Endothelial cell (in vitro differentiated cells): ENCODE results near the gene CENPX. TPM values are rescaled to one million over a fixed set of nuclear protein-coding genes. Genes with fewer than 3 reads are reported as not detected.

Source experiments
- DNase-seq: peaks from one replicate; pipeline ENCODE4 v3.0.0; 2021; ENCODE audit warnings: low spot score
- H3K27ac Mint-ChIP-seq: one replicate; pipeline ENCODE4 v1.8.0; 2021; ENCODE audit warnings: mixed read lengths, inconsistent platforms; ENCODE audit not compliant: unreplicated experiment
- H3K27me3 Mint-ChIP-seq: one replicate; pipeline ENCODE4 v1.8.0; 2021; ENCODE audit warnings: mild to moderate bottlenecking, moderate library complexity, mixed read lengths, inconsistent platforms; ENCODE audit not compliant: unreplicated experiment
- H3K36me3 Mint-ChIP-seq: one replicate; pipeline ENCODE4 v1.8.0; 2021; ENCODE audit warnings: mild to moderate bottlenecking, low read depth, mixed read lengths, inconsistent platforms; ENCODE audit not compliant: unreplicated experiment
- H3K4me1 Mint-ChIP-seq: one replicate; pipeline ENCODE4 v1.8.0; 2021; ENCODE audit warnings: mild to moderate bottlenecking, mixed read lengths, inconsistent platforms; ENCODE audit not compliant: unreplicated experiment
- H3K4me3 Mint-ChIP-seq: one replicate; pipeline ENCODE4 v1.8.0; 2021; ENCODE audit warnings: mild to moderate bottlenecking, mixed read lengths, inconsistent platforms; ENCODE audit not compliant: unreplicated experiment
- H3K9me3 Mint-ChIP-seq: one replicate; pipeline ENCODE4 v1.8.0; 2021; ENCODE audit warnings: mixed read lengths, inconsistent platforms; ENCODE audit not compliant: unreplicated experiment
- total RNA-seq: library from RNA; stranded (reverse); fragmentation: NEBNext Ultra II Directional; extraction: Animal tissue kit (Norgen Biotek cat#: 25700); gene quantifications from one replicate; pipeline ENCODE4 v1.2.1, GENCODE V29; 2021; ENCODE audit not compliant: unreplicated experiment
- TF ChIP-seq, protein P1 (sequence below): fragments of 200-600 bp; sonication (generic); IDR thresholded peaks from one replicate; pipeline ENCODE4 v1.5.0; 2021; ENCODE audit warnings: antibody characterized with exemption; ENCODE audit not compliant: unreplicated experiment

The CENPX gene
- total RNA-seq, 1 donor from 2014 or later: 42.9 TPM

DNA sequence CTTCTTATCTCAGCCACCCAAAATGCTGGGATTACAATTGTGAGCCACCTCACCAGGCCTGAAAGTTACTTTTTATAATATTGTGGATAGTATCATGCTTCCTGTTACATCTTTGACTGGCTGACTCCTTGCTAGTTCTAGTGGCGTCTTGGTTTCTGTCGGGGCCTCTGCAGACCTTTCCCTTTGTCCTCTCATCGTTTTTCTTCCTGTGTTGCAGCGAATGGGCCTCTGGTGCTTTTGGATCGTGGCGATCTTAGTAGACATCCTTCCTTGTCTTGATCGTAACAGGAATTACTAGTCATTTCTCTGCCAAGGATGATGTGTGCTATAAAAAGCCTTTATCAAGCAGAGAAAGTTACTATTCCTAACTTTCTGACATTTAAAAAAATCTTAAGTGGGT lies 24.5 kb downstream of the CENPX start:
- H3K27me3 Mint-ChIP-seq: no peaks in the 10 kb centered on the region

GRCh38 chr17:81996757-81997441 lies 25.8 kb downstream of the CENPX start:
- Mint-ChIP-seq H3K4me1 (peaks cover 6% of the 10 kb centered on the region), H3K4me3 (no peak overlapping the region), H3K27me3 (no peaks in the 10 kb centered on the region), H3K27ac (peak overlapping the region; percentile 30), H3K36me3 (no peaks in the 10 kb centered on the region), H3K9me3 (no peaks in the 10 kb centered on the region)
- DNase-seq: no peak
- TF ChIP-seq, protein P1, sequence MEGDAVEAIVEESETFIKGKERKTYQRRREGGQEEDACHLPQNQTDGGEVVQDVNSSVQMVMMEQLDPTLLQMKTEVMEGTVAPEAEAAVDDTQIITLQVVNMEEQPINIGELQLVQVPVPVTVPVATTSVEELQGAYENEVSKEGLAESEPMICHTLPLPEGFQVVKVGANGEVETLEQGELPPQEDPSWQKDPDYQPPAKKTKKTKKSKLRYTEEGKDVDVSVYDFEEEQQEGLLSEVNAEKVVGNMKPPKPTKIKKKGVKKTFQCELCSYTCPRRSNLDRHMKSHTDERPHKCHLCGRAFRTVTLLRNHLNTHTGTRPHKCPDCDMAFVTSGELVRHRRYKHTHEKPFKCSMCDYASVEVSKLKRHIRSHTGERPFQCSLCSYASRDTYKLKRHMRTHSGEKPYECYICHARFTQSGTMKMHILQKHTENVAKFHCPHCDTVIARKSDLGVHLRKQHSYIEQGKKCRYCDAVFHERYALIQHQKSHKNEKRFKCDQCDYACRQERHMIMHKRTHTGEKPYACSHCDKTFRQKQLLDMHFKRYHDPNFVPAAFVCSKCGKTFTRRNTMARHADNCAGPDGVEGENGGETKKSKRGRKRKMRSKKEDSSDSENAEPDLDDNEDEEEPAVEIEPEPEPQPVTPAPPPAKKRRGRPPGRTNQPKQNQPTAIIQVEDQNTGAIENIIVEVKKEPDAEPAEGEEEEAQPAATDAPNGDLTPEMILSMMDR: no peak

More for the DNA sequence above, 24.5 kb downstream of the CENPX start:
- DNase-seq: no peak
- no peak overlapping the region for H3K4me3 Mint-ChIP-seq
- H3K27ac Mint-ChIP-seq: no peak overlapping the region
- no peaks in the 10 kb centered on the region for H3K9me3 Mint-ChIP-seq
- peaks cover 6% of the 10 kb centered on the region for H3K4me1 Mint-ChIP-seq
- TF ChIP-seq, protein P1: no peak
- no peaks in the 10 kb centered on the region for H3K36me3 Mint-ChIP-seq

GRCh38 chr17:81996232-81996756 lies 26.4 kb downstream of the CENPX start:
- Mint-ChIP-seq H3K27me3 (no peaks in the 10 kb centered on the region), H3K27ac (no peak overlapping the region), H3K36me3 (no peaks in the 10 kb centered on the region), H3K4me1 (peaks cover 6% of the 10 kb centered on the region), H3K4me3 (no peak overlapping the region), H3K9me3 (no peaks in the 10 kb centered on the region)
- DNase-seq: no peak
- TF ChIP-seq, protein P1: no peak

DNA sequence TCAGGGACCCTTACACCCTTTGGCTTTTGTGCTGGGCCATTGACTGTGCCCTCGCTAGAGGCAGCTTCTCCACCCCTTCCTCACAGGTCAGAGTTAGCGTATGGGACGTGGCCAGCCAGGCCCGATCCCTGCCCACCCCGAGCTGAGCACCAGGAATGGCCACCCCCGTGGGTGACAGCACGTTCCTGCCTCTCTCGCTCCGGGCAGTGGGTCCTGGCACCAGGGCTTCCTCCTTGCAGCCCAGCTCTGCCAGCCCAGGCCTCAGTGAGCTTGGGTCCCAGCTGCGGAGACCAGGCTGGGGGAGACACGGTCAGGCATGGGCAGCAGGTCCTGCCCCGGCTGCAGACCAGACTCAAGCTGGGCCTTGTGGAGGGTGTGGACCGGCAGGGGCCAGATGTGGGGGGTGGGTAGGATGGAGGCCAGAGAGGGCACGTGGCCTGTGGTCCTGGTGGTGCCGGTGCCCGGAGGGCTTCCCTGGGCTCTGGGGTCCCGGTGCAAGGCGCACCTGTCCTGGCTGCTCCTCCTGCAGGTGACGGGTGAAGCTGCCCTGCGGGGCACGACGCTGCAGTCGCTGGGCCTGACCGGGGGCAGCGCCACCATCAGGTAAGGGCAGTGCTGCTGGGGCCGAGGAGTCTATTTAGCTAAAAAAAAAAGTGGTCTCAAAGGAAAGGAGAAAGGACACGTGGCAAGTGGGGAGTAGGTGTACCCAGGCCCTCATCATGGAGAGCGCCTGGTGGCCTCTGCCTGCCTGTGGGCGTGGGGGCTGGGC lies 27.0 kb downstream of the CENPX start:
- H3K27me3 Mint-ChIP-seq: peaks cover 3% of the 10 kb centered on the region
- peaks cover 2% of the 10 kb centered on the region for H3K36me3 Mint-ChIP-seq
- TF ChIP-seq, protein P1: no peak
- no peak overlapping the region for H3K27ac Mint-ChIP-seq
- H3K4me1 Mint-ChIP-seq: peaks cover 8% of the 10 kb centered on the region
- no peaks in the 10 kb centered on the region for H3K9me3 Mint-ChIP-seq
- no peak for DNase-seq
- H3K4me3 Mint-ChIP-seq: no peak overlapping the region
